ENCODE measurements around the gene ECHDC1.
A peak's percentile ranks its signal among the peaks of the same experiment; 100 is the strongest.

ECHDC1 gene

DNA sequence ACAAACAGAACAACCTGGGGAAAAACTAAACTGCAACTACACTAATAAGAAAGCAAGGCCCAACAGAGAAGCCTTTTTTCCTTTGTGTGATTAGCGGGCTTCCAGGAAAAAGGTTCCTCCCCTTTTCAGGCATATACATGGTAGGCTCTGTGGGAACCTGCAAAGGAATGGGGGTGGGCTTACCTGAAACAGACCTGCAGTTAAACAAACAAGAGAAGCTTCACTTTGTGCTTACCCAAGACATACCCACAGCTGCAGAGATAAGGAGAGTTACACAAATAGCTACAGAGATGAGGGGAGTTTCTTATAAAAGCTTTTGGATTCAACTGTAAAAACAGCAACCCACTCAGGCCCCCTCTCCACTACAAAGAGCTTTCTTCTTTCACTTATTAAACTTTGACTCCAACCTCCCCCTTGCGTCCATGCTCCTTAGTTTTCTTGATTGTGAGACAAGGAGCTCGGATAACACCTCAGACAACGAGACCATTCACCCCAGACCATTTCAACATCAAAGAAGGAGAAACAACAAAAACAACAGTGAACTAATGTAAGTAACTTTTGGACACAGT lies 45.8 kb downstream of the ECHDC1 start:
- FAIRE-seq, result no peak

DNA sequence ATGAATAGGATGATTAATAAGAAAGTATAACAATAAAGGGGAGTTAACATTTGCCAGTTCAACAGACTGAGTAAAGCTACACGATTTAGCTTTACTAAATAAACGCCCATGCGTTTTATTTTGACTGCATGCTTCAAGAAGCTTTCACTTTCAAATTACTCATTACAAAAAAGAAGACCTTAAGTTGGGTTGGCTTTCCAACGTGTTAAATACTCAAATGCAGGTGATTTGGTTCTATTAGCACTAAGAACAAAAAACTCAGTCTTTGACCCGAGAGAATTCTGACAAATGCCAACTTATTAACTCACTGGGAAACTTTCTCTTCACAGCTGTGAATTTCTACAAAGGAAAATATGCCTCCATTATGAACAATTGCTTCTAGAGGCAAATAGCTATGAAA lies 51.9 kb downstream of the ECHDC1 start:
- DNase-seq (ENCODE audit: insufficient read length, low spot score), result no peak
- peak; percentile 43 for FAIRE-seq
- TF ChIP-seq POLR2AphosphoS5 (IDR thresholded peaks at IDR 0.05; ENCODE audit: low read depth, low read length) (no peak), POU2F2 (IDR thresholded peaks at IDR 0.05; ENCODE audit: low read depth, low read length) (no peak)

More for the DNA sequence above, 45.8 kb downstream of the ECHDC1 start:
- TF ChIP-seq POLR2A (IDR thresholded peaks at IDR 0.05; ENCODE audit: low read depth, low read length), result no peak
- no peak for TF ChIP-seq PAX5 (IDR thresholded peaks at IDR 0.05; ENCODE audit: insufficient read depth, low read length, severe bottlenecking)
- TF ChIP-seq SPI1 (IDR thresholded peaks at IDR 0.05; ENCODE audit: low read depth, low read length), result no peak
- TF ChIP-seq TAF1 (IDR thresholded peaks at IDR 0.05; ENCODE audit: low read depth, low read length), result no peak
- TF ChIP-seq POU2F2 (IDR thresholded peaks at IDR 0.05; ENCODE audit: low read depth, low read length), result no peak
- no peak for TF ChIP-seq POLR2AphosphoS5 (IDR thresholded peaks at IDR 0.05; ENCODE audit: low read depth, low read length)
- DNase-seq (ENCODE audit: insufficient read length, low spot score), result no peak

DNA sequence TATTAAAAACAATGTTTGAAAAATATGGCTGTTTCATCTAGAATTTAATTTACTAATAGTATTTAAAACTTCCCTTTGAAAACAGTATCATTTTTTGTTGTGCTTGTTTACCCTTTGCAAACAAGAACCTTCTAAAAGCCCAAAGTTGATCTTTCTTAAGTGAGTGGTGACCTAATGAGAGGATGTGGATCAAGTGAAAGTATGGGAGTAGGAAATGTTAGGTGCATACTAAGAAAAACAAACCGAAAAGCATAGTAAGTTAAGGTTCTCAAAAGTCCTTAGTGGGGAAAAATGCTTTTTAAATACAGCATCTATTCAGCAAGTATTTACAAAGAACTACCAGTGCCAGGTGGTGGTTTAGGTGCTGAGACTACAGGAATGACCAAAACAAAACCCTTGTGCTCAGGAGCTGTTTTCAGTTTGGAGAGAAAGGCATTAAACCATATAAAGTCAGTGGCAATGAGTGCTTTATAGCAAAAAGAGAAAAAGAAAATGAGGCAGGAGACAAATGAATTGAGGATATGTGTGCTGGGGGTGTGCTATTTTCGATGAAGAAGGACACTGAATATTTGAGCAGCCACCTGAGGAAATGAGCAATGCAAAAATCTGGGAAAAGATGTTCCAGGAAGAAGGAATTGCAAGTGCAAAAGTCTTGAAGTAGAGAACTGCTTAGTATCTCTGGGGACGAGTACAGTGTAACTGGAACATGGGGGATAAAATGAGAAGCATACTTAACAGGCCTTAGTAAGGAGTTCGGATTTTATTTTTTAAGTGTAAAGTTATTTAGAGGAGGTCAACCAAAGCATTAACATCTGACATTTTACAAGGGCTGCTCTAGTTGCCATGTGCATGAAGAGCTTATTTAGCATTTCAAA lies 52.8 kb downstream of the ECHDC1 start:
- TF ChIP-seq TAF1 (IDR thresholded peaks at IDR 0.05; ENCODE audit: low read depth, low read length) (no peak), POU2F2 (IDR thresholded peaks at IDR 0.05; ENCODE audit: low read depth, low read length) (no peak), POLR2A (IDR thresholded peaks at IDR 0.05; ENCODE audit: low read depth, low read length) (no peak)
- DNase-seq (ENCODE audit: insufficient read length, low spot score), result no peak
- no peak for FAIRE-seq

DNA sequence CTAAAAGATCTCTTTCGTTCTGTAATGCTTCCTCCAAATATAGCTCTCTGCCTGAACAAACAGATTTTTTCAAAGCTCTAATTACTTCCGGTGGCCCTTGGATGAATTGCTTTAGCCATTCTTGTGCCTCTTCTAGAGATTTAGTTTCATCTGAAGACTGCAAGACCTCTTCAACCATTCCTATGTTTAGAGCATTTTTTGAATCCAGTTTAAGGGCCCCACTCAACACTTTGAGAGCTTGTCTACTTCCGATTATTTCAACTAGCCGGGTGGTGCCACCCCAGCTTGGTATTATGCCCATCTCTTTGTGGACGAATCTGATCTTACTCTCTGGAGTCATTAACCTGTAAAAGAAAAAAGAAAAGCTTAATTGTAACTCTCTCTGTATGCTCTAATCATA lies 53.5 kb downstream of the ECHDC1 start:
- FAIRE-seq (no peak), DNase-seq (ENCODE audit: insufficient read length, low spot score) (no peak)
- no peak for TF ChIP-seq SPI1 (IDR thresholded peaks at IDR 0.05; ENCODE audit: low read depth, low read length)
- no peak for TF ChIP-seq POLR2A (IDR thresholded peaks at IDR 0.05; ENCODE audit: low read depth, low read length)
- no peak for TF ChIP-seq TAF1 (IDR thresholded peaks at IDR 0.05; ENCODE audit: low read depth, low read length)
- no peak for TF ChIP-seq PAX5 (IDR thresholded peaks at IDR 0.05; ENCODE audit: insufficient read depth, low read length, severe bottlenecking)
- TF ChIP-seq POLR2AphosphoS5 (IDR thresholded peaks at IDR 0.05; ENCODE audit: low read depth, low read length), result no peak
- no peak for TF ChIP-seq POU2F2 (IDR thresholded peaks at IDR 0.05; ENCODE audit: low read depth, low read length)

DNA sequence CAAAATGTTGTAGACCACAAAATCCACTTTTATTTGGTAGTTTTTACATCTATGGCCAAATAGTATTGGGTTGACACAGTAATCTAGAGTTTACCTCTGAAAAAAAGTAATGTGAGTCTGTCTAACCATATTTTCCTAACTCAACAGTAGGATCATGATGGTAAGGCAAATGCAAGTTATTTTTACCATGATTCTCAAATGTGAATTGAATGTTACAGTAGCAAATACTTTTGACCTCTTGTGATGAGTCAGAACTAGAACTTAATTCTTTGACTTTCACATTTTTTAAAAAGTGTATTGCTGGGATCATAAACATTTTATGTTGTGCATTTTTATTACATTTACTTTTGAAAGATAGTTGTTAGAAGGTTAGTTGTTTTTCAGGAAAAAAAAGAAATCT lies 54.7 kb downstream of the ECHDC1 start:
- FAIRE-seq, result peak; percentile 88
- TF ChIP-seq PAX5 (IDR thresholded peaks at IDR 0.05; ENCODE audit: insufficient read depth, low read length, severe bottlenecking) (no peak), POLR2AphosphoS5 (IDR thresholded peaks at IDR 0.05; ENCODE audit: low read depth, low read length) (no peak), TAF1 (IDR thresholded peaks at IDR 0.05; ENCODE audit: low read depth, low read length) (no peak), SPI1 (IDR thresholded peaks at IDR 0.05; ENCODE audit: low read depth, low read length) (no peak)
- DNase-seq (ENCODE audit: insufficient read length, low spot score), result no peak

DNA sequence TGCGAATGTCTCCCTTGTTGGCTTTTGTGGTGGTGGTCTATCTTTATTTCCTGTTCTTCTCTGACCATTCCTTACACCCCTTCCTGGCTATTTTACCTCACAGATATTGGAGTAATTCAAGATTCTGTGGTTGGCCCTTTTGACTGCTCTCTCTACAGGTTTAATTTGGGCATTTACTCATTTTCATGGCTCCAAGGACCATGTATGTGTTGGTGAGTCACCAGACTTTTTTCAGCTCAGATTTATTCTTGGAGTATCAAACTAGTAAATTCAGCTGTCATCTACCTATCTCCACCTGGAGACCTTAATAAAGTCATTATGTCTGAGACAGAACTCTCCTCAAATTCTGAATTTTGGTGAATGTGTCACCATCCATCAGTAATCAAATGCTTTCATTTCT lies 61.2 kb downstream of the ECHDC1 start:
- DNase-seq (ENCODE audit: insufficient read length, low spot score), result no peak
- no peak for FAIRE-seq
- TF ChIP-seq PAX5 (IDR thresholded peaks at IDR 0.05; ENCODE audit: insufficient read depth, low read length, severe bottlenecking) (no peak), POLR2A (IDR thresholded peaks at IDR 0.05; ENCODE audit: low read depth, low read length) (no peak), SPI1 (IDR thresholded peaks at IDR 0.05; ENCODE audit: low read depth, low read length) (no peak), POU2F2 (IDR thresholded peaks at IDR 0.05; ENCODE audit: low read depth, low read length) (no peak), TAF1 (IDR thresholded peaks at IDR 0.05; ENCODE audit: low read depth, low read length) (no peak), POLR2AphosphoS5 (IDR thresholded peaks at IDR 0.05; ENCODE audit: low read depth, low read length) (no peak)

DNA sequence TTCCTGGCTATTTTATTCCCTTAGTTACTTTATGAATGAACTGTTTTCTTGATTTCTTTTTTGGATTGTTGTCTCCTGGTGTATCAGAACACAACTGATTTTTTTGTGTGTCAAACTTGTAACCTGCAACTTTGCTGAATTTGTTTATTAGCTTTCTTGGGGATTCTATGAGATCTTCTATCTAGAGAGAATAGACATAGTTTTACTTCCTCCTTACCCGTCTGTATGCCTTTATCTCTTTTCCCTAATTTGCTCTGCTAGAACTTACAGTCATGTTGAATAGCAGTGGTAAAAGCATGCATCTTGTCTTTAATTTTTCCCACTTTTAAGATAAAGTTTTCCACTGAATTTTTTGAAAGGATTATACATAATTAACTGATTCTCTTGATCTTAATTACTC lies 63.6 kb downstream of the ECHDC1 start:
- no peak for DNase-seq (ENCODE audit: insufficient read length, low spot score)
- FAIRE-seq, result no peak
- TF ChIP-seq SPI1 (IDR thresholded peaks at IDR 0.05; ENCODE audit: low read depth, low read length) (no peak), POLR2A (IDR thresholded peaks at IDR 0.05; ENCODE audit: low read depth, low read length) (no peak), POU2F2 (IDR thresholded peaks at IDR 0.05; ENCODE audit: low read depth, low read length) (no peak), POLR2AphosphoS5 (IDR thresholded peaks at IDR 0.05; ENCODE audit: low read depth, low read length) (no peak), TAF1 (IDR thresholded peaks at IDR 0.05; ENCODE audit: low read depth, low read length) (no peak), PAX5 (IDR thresholded peaks at IDR 0.05; ENCODE audit: insufficient read depth, low read length, severe bottlenecking) (no peak)

DNA sequence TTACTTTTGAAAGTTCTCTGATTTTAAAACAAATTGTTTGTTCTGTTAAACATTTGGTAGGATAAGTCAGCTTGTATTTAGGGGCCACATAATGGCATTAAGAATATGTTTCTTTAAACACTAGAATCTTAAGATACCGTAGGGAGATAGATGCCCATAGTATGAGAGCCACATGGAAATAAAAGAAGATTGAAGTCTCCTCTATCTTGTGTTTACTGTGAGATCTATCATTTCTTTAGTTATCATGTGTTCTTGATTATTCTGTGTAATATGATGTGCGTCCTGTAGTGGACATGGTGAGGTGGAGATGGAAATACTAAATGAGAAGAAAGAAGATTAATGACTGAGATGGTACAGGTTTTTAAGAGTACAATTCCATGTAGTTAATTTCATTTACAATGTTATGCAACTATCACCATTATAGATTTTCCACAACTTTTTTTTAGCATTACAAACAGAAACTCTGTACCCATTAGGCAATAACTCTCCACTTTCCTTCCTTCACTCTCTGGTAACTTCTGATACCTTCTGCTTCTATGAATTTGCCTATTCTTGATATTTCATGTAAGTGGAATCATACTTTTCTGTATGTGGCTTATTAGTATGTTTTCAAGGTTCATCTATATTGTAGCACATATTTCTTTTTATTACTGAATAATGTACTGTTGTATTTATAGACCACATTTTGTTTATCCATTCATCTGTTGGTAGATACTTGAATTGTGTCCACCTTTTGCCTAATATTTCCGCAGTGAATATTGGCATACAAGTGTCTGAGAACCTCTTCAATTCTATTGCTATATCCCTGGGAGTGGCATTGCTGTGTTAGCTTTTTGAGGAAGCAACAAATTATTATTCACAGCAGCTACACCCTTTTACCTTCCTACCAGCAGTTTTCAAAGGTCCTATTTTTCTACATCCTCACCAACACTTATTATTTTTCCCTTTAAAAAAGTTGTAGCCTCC lies 65.2 kb downstream of the ECHDC1 start:
- DNase-seq (ENCODE audit: insufficient read length, low spot score) (no peak), FAIRE-seq (no peak)
- TF ChIP-seq PAX5 (IDR thresholded peaks at IDR 0.05; ENCODE audit: insufficient read depth, low read length, severe bottlenecking) (no peak), TAF1 (IDR thresholded peaks at IDR 0.05; ENCODE audit: low read depth, low read length) (no peak), POLR2A (IDR thresholded peaks at IDR 0.05; ENCODE audit: low read depth, low read length) (no peak), POU2F2 (IDR thresholded peaks at IDR 0.05; ENCODE audit: low read depth, low read length) (no peak), SPI1 (IDR thresholded peaks at IDR 0.05; ENCODE audit: low read depth, low read length) (no peak), POLR2AphosphoS5 (IDR thresholded peaks at IDR 0.05; ENCODE audit: low read depth, low read length) (no peak)

DNA sequence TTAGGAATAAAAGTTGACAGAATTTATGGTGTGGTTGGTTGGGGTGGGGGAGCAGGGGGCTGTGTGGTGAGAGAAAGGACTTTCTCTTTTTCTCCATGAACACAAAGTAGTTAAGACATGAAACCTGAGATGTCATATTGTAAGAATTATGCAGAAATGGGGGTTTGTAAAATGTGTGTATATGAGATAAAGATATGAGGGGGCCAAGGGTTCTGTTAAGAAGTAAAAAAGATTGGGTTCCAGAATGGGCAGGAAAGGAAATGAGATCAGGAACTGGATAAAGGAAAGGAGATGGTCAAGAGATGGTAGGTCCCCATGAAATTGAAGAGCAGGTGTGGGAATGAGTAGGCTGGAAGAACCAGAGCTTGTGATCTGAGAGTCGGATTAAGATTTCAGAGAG lies 67.1 kb downstream of the ECHDC1 start:
- DNase-seq (ENCODE audit: insufficient read length, low spot score) (no peak), FAIRE-seq (peak; percentile 13)
- no peak for TF ChIP-seq TAF1 (IDR thresholded peaks at IDR 0.05; ENCODE audit: low read depth, low read length)
- no peak for TF ChIP-seq POU2F2 (IDR thresholded peaks at IDR 0.05; ENCODE audit: low read depth, low read length)
- TF ChIP-seq SPI1 (IDR thresholded peaks at IDR 0.05; ENCODE audit: low read depth, low read length), result no peak
- TF ChIP-seq PAX5 (IDR thresholded peaks at IDR 0.05; ENCODE audit: insufficient read depth, low read length, severe bottlenecking), result no peak
- TF ChIP-seq POLR2A (IDR thresholded peaks at IDR 0.05; ENCODE audit: low read depth, low read length), result no peak
- TF ChIP-seq POLR2AphosphoS5 (IDR thresholded peaks at IDR 0.05; ENCODE audit: low read depth, low read length), result no peak

All from GM12891 (cell line).